Measurements from ENCODE around the gene RANBP3L. TPM values are rescaled to one million over a fixed set of nuclear protein-coding genes. Genes with fewer than 3 reads are reported as not detected.
"Not testable (repeated sequence)": the region's sequence is repeated elsewhere in the genome, so short reads cannot be mapped to it uniquely, and the experiment has no call there.

RANBP3L gene
- polyA plus RNA-seq: not detected

- Mint-ChIP-seq H3K4me1 (no peaks in the 10 kb centered on the region), H3K36me3 (no peaks in the 10 kb centered on the region), H3K9me3 (no peaks in the 10 kb centered on the region), H3K4me3 (peak within 1 kb of the TSS in 1 of 5 donors; percentile 13), H3K27ac (no peak within 1 kb of the TSS), H3K27me3 (ENCODE audit: low read depth in 3 of 3) (peaks cover 0 to 7% (median 5%) of the 10 kb centered on the region in 3 donors)
- DNase-seq: no peak
Measured at GRCh38 chr5:36301858-36302603, at the start of gene RANBP3L. Gene RANBP3L, minus strand, starts transcription at chr5:36301902. Its CDS starts 486 bp downstream, at chr5:36301416.

GRCh38 chr5:36346896-36347690 is 45.4 kb upstream of the RANBP3L start:
- Mint-ChIP-seq H3K36me3 (no peaks in the 10 kb centered on the region), H3K4me3 (no peak overlapping the region), H3K9me3 (peaks cover 0 to 3% (median 0%) of the 10 kb centered on the region in 6 donors), H3K4me1 (no peaks in the 10 kb centered on the region), H3K27me3 (ENCODE audit: low read depth in 3 of 3) (peaks cover 0 to 9% (median 2%) of the 10 kb centered on the region in 3 donors), H3K27ac (no peak overlapping the region)
- no peak for DNase-seq

GRCh38 chr5:36344899-36345298 is 43.2 kb upstream of the RANBP3L start:
- Mint-ChIP-seq H3K36me3 (no peaks in the 10 kb centered on the region), H3K4me3 (no peak overlapping the region), H3K27ac (no peak overlapping the region), H3K9me3 (no peaks in the 10 kb centered on the region), H3K4me1 (no peaks in the 10 kb centered on the region), H3K27me3 (ENCODE audit: low read depth in 3 of 3) (peaks cover 0 to 8% (median 2%) of the 10 kb centered on the region in 3 donors)
- DNase-seq: no peak

- DNase-seq; H3K9me3 Mint-ChIP-seq; H3K27me3 Mint-ChIP-seq (ENCODE audit: low read depth in 3 of 3); H3K4me1 Mint-ChIP-seq; H3K27ac Mint-ChIP-seq; H3K36me3 Mint-ChIP-seq; H3K4me3 Mint-ChIP-seq: not testable (repeated sequence)
Measured at GRCh38 chr5:36341720-36342119, 40.0 kb upstream of the RANBP3L start.

GRCh38 chr5:36337597-36337996 is 35.9 kb upstream of the RANBP3L start:
- Mint-ChIP-seq H3K27me3 (ENCODE audit: low read depth in 3 of 3) (peaks cover 0 to 6% (median 2%) of the 10 kb centered on the region in 3 donors), H3K27ac (no peak overlapping the region), H3K36me3 (no peaks in the 10 kb centered on the region), H3K4me3 (no peak overlapping the region), H3K9me3 (peaks cover 0 to 1% (median 0%) of the 10 kb centered on the region in 6 donors), H3K4me1 (no peaks in the 10 kb centered on the region)
- no peak for DNase-seq

- H3K36me3 Mint-ChIP-seq: no peaks in the 10 kb centered on the region
- no peak overlapping the region for H3K27ac Mint-ChIP-seq
- peaks cover 0 to 1% (median 0%) of the 10 kb centered on the region in 6 donors for H3K9me3 Mint-ChIP-seq
- H3K4me1 Mint-ChIP-seq: no peaks in the 10 kb centered on the region
- no peak for DNase-seq
- H3K27me3 Mint-ChIP-seq (ENCODE audit: low read depth in 3 of 3): peaks cover 2 to 4% (median 2%) of the 10 kb centered on the region in 3 donors
- H3K4me3 Mint-ChIP-seq: no peak overlapping the region
Measured at GRCh38 chr5:36334315-36334714, 32.6 kb upstream of the RANBP3L start.

- H3K4me1 Mint-ChIP-seq; H3K27me3 Mint-ChIP-seq (ENCODE audit: low read depth in 3 of 3); H3K9me3 Mint-ChIP-seq; H3K36me3 Mint-ChIP-seq; DNase-seq; H3K4me3 Mint-ChIP-seq; H3K27ac Mint-ChIP-seq: not testable (repeated sequence)
Measured at GRCh38 chr5:36332720-36333119, 31.0 kb upstream of the RANBP3L start.

- no peaks in the 10 kb centered on the region for H3K36me3 Mint-ChIP-seq
- no peak overlapping the region for H3K27ac Mint-ChIP-seq
- peaks cover 0 to 7% (median 0%) of the 10 kb centered on the region in 6 donors for H3K9me3 Mint-ChIP-seq
- no peak for DNase-seq
- H3K27me3 Mint-ChIP-seq (ENCODE audit: low read depth in 3 of 3): peaks cover 0 to 6% (median 2%) of the 10 kb centered on the region in 3 donors
- no peaks in the 10 kb centered on the region for H3K4me1 Mint-ChIP-seq
- no peak overlapping the region for H3K4me3 Mint-ChIP-seq
Measured at GRCh38 chr5:36325196-36325595, 23.5 kb upstream of the RANBP3L start.

GRCh38 chr5:36323926-36324781 is 22.5 kb upstream of the RANBP3L start:
- Mint-ChIP-seq H3K27ac (no peak overlapping the region), H3K9me3 (peaks cover 0 to 7% (median under 1%) of the 10 kb centered on the region in 6 donors), H3K4me3 (no peak overlapping the region), H3K4me1 (no peaks in the 10 kb centered on the region), H3K36me3 (no peaks in the 10 kb centered on the region), H3K27me3 (ENCODE audit: low read depth in 3 of 3) (peaks cover 3 to 6% (median 6%) of the 10 kb centered on the region in 3 donors)
- no peak for DNase-seq

GRCh38 chr5:36312953-36313672 is 11.4 kb upstream of the RANBP3L start:
- no peaks in the 10 kb centered on the region for H3K36me3 Mint-ChIP-seq
- H3K9me3 Mint-ChIP-seq: no peaks in the 10 kb centered on the region
- no peak for DNase-seq
- no peak overlapping the region for H3K27ac Mint-ChIP-seq
- no peaks in the 10 kb centered on the region for H3K4me1 Mint-ChIP-seq
- no peak overlapping the region for H3K4me3 Mint-ChIP-seq
- H3K27me3 Mint-ChIP-seq (ENCODE audit: low read depth in 3 of 3): peaks cover 1 to 6% (median 3%) of the 10 kb centered on the region in 3 donors

GRCh38 chr5:36311956-36312355 is 10.3 kb upstream of the RANBP3L start:
- Mint-ChIP-seq H3K27me3 (ENCODE audit: low read depth in 3 of 3) (peaks cover under 1 to 3% (median 1%) of the 10 kb centered on the region in 3 donors), H3K27ac (no peak overlapping the region), H3K36me3 (no peaks in the 10 kb centered on the region), H3K4me1 (no peaks in the 10 kb centered on the region), H3K9me3 (no peaks in the 10 kb centered on the region), H3K4me3 (no peak overlapping the region)
- no peak for DNase-seq

GRCh38 chr5:36310138-36310537 is 8.4 kb upstream of the RANBP3L start:
- H3K27me3 Mint-ChIP-seq (ENCODE audit: low read depth in 3 of 3): peaks cover 0 to 3% (median 3%) of the 10 kb centered on the region in 3 donors
- H3K4me1 Mint-ChIP-seq: no peaks in the 10 kb centered on the region
- DNase-seq: no peak
- no peaks in the 10 kb centered on the region for H3K9me3 Mint-ChIP-seq
- H3K36me3 Mint-ChIP-seq: no peaks in the 10 kb centered on the region
- H3K4me3 Mint-ChIP-seq: no peak overlapping the region
- H3K27ac Mint-ChIP-seq: no peak overlapping the region
